GM21367 (cell line): ENCODE measurements around the gene SSC5D.
"Not testable (repeated sequence)": the region's sequence is repeated elsewhere in the genome, so short reads cannot be mapped to it uniquely, and the experiment has no call there.

Source experiments
- ATAC-seq: cut with Tn5 transposase; IDR thresholded peaks from one replicate; pipeline ENCODE4 v1.9.1; 2021; ENCODE audit not compliant: unreplicated experiment

Gene SSC5D

GRCh38 chr19:55487924-55488687 lies at the start of gene SSC5D:
Gene SSC5D, plus strand, starts transcription at chr19:55488436. Its CDS starts 154 bp downstream, at chr19:55488590.
- ATAC-seq, result no peak

GRCh38 chr19:55439052-55439451 lies 49.2 kb upstream of the SSC5D start:
- no peak for ATAC-seq

DNA sequence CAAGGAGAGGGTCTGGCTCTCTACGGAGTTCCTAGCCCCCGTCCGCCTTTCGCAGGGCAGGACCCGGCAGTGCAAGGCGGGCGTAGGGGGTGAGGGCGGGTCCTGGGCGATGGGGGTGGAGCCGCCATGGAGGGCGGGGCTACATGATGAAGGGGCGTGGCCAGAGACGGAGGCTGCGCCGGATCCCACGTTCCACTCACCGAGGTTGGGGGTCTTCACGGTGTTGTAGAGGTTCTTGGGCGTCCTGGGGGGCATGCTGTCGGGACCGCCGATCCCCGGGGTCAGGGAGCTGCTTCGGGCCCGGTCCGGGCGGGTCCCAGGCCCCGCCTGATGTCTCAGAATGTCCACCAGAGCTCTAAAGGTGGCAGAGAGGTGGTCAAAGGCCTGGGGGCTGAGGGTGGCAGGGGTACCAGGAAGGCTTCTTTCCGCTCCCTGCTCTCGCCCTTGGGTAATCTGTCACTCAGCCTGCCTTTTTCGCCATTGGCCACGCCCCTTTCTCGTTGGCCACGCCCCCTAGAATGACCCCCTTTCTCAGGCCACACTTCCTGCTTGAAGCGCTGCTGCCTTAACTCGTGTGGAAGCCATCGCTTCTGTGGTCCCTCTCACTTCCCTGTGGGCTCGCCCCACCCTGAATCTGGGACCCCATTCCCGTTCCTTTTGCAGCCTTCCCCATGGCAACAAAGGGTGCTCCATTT lies 47.7 kb upstream of the SSC5D start:
- no peak for ATAC-seq

DNA sequence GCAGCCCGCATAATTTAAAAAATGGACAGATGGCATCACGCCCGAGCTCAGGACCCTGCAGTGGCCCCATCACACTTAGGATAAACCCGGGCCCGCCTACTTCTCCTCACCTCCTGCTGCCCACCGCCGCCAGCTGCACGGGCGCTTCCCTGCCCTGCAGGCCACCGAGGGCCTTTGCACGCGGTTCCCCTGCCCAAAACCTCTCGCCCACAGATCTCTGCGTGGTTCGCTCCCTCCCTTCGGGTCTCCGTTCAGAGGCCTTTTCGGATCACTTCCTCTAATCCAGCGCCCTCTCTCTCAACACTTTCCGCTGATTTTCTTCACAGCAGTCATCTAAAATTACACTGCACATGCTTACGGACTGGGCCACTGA lies 46.9 kb upstream of the SSC5D start:
- no peak for ATAC-seq

DNA sequence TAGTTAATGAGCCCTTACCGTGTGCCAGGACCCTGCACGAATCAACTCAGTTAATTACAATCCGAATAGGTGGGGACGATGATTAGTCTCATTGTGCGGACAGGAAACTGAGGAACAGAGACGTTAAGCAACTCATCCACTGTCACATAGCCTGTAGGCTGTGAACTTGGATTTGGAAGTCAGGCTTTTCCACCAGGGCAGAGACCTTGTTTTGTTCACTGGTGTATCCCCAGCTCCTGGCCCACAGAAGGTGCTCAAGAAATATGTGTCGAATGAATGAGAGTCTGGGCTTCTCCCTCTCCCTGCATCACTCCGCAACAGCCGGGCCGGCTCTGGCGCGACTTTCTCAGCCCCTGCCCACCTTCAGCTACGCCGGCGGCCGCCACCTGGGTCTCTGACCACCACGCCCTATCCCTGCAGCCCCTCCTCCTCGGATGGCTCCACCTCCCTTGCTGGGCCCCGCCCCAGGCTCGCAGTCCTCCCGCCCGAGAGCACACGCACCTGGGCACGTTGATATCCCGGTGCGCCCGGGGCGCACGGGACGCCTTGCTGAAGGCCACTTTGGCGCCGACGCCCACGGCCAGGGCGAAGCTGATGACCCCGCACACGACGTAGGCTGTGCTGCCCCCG lies 46.4 kb upstream of the SSC5D start:
- no peak for ATAC-seq

DNA sequence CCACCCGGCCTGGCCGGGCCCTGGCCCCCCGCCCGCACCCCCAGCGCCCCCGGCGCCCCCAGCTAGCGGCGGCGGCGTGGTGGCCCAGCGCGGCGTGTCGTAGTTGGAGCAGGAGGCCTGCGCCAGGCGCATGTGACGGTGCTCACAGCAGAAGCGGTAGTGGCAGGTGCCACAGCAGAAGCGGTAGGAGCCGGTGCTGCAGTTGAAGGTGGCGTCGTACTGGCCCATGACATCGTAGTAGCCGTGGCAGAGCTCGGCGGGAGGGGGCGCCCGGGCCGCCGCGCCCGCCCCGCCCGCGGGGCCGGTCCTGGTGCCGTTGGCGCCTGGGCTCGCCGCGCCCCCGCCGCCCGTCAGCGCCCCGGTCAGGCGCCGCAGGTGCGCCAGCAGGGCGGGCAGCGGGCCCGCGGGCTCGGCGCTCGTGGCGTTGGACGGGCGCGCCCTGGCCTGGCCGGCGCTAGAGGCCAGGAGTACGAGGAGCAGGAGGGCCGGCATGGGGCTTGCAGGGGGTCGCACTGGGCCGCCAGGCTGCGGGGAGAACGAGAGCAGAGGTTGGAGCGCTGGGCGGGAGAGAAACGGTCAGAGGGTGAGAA lies 45.8 kb upstream of the SSC5D start:
- no peak for ATAC-seq

- ATAC-seq, result no peak
These were observed 45.0 kb upstream of the SSC5D start, which contains the start of gene SHISA7 for GRCh38 chr19:55443045-55443823. Gene SHISA7, minus strand, starts transcription at chr19:55443300. Its CDS starts 437 bp downstream, at chr19:55442863.

- no peak for ATAC-seq
These were observed 44.3 kb upstream of the SSC5D start for GRCh38 chr19:55443824-55444480.

- no peak for ATAC-seq
These were observed 43.6 kb upstream of the SSC5D start for GRCh38 chr19:55444646-55445045.

- no peak for ATAC-seq
These were observed 42.2 kb upstream of the SSC5D start for GRCh38 chr19:55446060-55446459.

DNA sequence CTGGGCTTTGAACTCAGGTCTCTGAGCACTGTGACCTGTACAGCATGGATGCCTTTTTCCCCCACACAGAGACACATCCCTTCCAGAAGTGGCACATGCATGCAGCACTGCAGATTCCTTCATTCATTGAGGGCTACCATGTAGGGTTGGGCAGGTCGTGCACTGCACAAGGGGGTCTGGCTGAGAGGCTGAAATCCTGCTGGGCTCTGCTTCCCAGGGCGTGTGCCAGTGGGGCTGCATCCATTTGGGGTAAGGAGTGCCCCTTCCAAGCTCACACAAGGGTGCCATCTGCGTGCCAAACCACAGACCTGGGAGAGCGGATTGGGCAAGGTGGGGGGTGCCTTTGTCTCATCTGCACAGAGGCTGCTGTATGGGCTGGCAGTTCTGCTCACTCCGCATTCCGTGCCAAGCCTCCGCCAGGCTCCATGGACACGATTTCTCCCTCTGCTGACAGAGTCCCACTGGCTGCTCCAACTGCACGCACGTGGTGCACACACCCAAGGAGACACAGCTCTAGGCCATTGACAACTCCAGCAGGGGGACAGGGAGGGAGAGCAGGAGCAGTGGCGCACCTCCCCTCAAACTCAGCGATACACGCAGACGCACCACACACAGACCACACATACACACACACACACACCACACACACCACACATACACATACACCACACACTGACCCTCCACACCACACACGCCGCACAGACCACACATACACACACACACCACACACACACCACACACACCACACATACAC lies 40.6 kb upstream of the SSC5D start:
- no peak for ATAC-seq

DNA sequence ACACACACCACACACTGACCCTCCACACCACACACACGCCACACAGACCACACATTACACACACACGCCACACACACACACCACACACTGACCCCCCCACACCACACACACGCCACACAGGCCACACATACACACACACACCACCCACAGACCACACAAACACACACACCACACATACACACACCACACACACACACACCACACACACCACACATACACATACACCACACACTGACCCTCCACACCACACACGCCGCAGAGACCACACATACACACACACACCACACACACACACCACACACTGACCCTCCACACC lies 40.1 kb upstream of the SSC5D start:
- ATAC-seq, result not testable (repeated sequence)

- ATAC-seq, result no peak
These were observed 38.8 kb upstream of the SSC5D start for GRCh38 chr19:55449469-55449868.

DNA sequence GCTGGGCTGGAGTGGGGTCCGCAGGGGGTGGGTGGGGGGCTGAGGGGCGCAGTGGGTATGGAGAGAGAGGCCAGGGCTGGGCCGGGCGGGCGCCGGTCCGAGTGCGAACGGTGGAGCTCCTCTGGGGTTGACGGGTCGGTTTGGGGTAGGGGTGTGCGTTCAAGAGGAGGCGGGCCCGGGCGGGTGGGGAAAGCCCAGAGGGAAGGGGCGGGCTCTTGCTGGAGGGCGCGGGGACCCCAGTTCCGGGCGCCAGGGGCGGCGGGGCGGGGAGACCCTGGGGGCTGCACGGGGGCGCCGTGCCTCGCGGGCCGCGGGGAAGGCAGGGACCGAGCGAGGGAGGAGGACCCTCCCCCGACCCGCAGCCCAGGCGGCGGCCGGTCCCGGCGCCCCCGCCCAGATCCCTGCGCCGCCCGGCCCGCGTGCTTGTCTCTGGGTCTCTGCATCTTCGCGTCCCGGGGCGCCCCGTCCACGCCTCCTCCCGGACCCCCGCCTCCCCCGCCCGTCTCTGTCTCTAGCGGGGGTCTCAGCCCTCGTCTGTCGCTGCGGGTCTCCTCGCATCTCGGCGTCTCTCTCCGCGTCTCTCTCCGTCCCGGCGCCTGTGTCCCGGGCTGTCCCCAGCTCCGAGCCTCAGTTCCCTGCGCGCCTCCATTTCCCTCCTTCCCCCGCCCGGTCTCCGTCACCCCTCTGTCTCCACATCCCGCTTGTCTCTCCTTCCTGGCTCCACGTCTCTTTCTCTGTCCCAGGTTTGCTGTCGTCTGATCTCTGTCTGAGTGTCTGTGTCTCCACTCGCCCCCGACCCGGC lies 36.9 kb upstream of the SSC5D start:
- ATAC-seq, result no peak

GRCh38 chr19:55451965-55452748 lies 36.1 kb upstream of the SSC5D start:
- ATAC-seq, result no peak

- ATAC-seq, result no peak
These were observed 35.4 kb upstream of the SSC5D start for GRCh38 chr19:55452749-55453346.

GRCh38 chr19:55453511-55454260 lies 34.5 kb upstream of the SSC5D start:
- ATAC-seq, result no peak
